Mesenteric fat pad (tissue), 1 donor: ENCODE measurements around the gene ZMPSTE24. TPM values are rescaled to one million over a fixed set of nuclear protein-coding genes. Genes with fewer than 3 reads are reported as not detected.
"Not testable (repeated sequence)": the region's sequence is repeated elsewhere in the genome, so short reads cannot be mapped to it uniquely, and the experiment has no call there.

Experiments
- DNase-seq: peaks from one replicate; pipeline ENCODE4 v3.0.0-alpha.2; 2020; ENCODE audit warnings: low spot score
- total RNA-seq: library from RNA; stranded (reverse); fragmentation: NEBNext Ultra II Directional; extraction: Animal tissue kit (Norgen Biotek cat#: 25700); gene quantifications from one replicate; pipeline ENCODE4 v1.2.1, GENCODE V29; 2021
- donor health status: DM: yes; HTN: yes; CAD: no.

The ZMPSTE24 gene
- total RNA-seq, 1 donor from 2014 or later, result 41.3 TPM

GRCh38 chr1:40316595-40317393, 58.8 kb downstream of the ZMPSTE24 start, which contains the start of gene COL9A2:
COL9A2 (minus strand) TSS chr1:40317286; CDS start chr1:40317197, 89 bp downstream.
- peak; percentile 90 for DNase-seq

- DNase-seq, result peak; percentile 65
Measured at GRCh38 chr1:40317394-40318074, 59.5 kb downstream of the ZMPSTE24 start.

GRCh38 chr1:40318476-40318875, 60.4 kb downstream of the ZMPSTE24 start:
- DNase-seq, result no peak

GRCh38 chr1:40318970-40319621, 61.1 kb downstream of the ZMPSTE24 start:
- DNase-seq, result peak; percentile 83

GRCh38 chr1:40331403-40331802, 73.4 kb downstream of the ZMPSTE24 start:
- not testable (repeated sequence) for DNase-seq

GRCh38 chr1:40332695-40333094, 74.7 kb downstream of the ZMPSTE24 start:
- DNase-seq, result no peak

- no peak for DNase-seq
Measured at GRCh38 chr1:40337443-40337842, 79.4 kb downstream of the ZMPSTE24 start.

- no peak for DNase-seq
Measured at GRCh38 chr1:40338745-40339419, 80.8 kb downstream of the ZMPSTE24 start.

GRCh38 chr1:40339420-40340323, 81.6 kb downstream of the ZMPSTE24 start:
- DNase-seq, result no peak

- no peak for DNase-seq
Measured at GRCh38 chr1:40341491-40342380, 83.7 kb downstream of the ZMPSTE24 start.

GRCh38 chr1:40342381-40342717, 84.3 kb downstream of the ZMPSTE24 start:
- DNase-seq, result not testable (repeated sequence)

Other genes with a start within 250 kb of the ZMPSTE24 start
- gene CAP1, start 217.5 kb upstream of the ZMPSTE24 start, total RNA-seq, result 381 TPM
- 94.0 TPM for gene PPT1, start 161.0 kb upstream of the ZMPSTE24 start, total RNA-seq
- gene RLF, start 96.8 kb upstream of the ZMPSTE24 start, total RNA-seq, result 13.1 TPM
- gene TMCO2, start 10.3 kb upstream of the ZMPSTE24 start, total RNA-seq, result not detected
- 0.48 TPM for gene COL9A2, start 59.0 kb downstream of the ZMPSTE24 start, total RNA-seq
- 69.7 TPM for gene SMAP2, start 115.5 kb downstream of the ZMPSTE24 start, total RNA-seq
- gene ZFP69B, start 192.2 kb downstream of the ZMPSTE24 start, total RNA-seq, result 1.3 TPM
- gene ZFP69, start 219.1 kb downstream of the ZMPSTE24 start, total RNA-seq, result 3.0 TPM